Gastroesophageal sphincter (tissue), 3 donors: ENCODE measurements around the gene MBD2.

Experiments
- POLR2A ChIP-seq, 2 donors: fragments of 450-650 bp; IDR thresholded peaks; one replicate each; pipeline ENCODE4 v1.6.1; 2017; ENCODE audit warnings: antibody characterized with exemption in 2 of 2, mild to moderate bottlenecking in 2 of 2, moderate library complexity in 1 of 2
- POLR2AphosphoS5 ChIP-seq: sonication (generic); formaldehyde crosslinking; IDR thresholded peaks from one replicate; pipeline ENCODE4 v1.6.1; 2017; ENCODE audit warnings: antibody characterized with exemption
- TF ChIP-seq, protein P1 (sequence below), 4 experiments: fragments of 200-600 bp in 2 of 4; fragments of 450-650 bp in 2 of 4; sonication (generic) in 1 of 4; IDR thresholded peaks; one replicate each; pipeline ENCODE4 v1.5.1; 2017 to 2019; ENCODE audit warnings: antibody characterized with exemption in 4 of 4, mild to moderate bottlenecking in 2 of 4, moderate library complexity in 2 of 4

DNA sequence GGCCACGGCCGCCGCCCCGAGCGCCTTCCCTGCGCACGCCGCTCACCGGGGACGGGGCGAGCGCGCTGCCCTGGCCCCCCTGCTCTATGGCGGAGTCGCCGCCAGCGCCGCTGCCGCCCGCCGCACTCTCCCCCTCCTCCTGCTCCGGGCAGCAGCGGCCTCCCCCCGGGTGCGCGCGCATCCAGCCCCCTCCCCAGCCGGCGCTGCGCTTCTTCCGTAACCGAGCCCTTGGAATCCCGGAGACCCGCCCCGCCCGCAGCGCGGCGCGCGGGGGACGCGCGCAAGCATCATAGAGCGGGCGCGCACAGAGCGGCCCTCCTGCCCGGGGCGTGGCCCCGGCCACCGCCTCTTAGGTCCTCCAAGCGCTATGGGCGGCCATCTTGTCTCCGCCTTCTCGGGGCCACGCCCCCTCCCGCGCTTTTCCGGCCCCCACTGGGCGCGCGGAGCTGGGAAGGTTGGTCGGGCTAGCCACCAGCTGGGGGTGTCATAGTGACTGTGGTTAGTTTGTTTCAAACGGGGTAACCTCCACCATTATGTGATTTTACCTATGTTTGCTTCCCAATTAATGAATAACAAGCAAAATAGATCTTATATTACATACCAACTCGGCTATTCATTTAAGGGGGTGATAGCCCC, at the start of gene MBD2:
- TF ChIP-seq, protein P1, sequence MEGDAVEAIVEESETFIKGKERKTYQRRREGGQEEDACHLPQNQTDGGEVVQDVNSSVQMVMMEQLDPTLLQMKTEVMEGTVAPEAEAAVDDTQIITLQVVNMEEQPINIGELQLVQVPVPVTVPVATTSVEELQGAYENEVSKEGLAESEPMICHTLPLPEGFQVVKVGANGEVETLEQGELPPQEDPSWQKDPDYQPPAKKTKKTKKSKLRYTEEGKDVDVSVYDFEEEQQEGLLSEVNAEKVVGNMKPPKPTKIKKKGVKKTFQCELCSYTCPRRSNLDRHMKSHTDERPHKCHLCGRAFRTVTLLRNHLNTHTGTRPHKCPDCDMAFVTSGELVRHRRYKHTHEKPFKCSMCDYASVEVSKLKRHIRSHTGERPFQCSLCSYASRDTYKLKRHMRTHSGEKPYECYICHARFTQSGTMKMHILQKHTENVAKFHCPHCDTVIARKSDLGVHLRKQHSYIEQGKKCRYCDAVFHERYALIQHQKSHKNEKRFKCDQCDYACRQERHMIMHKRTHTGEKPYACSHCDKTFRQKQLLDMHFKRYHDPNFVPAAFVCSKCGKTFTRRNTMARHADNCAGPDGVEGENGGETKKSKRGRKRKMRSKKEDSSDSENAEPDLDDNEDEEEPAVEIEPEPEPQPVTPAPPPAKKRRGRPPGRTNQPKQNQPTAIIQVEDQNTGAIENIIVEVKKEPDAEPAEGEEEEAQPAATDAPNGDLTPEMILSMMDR (IDR thresholded peaks at IDR 0.05) = peak in 2 of 4 experiments; percentile 7 to 50
- TF ChIP-seq POLR2A (IDR thresholded peaks at IDR 0.05) = peak; percentile 55 to 67
- TF ChIP-seq POLR2AphosphoS5 = peak; percentile 33
